Mesenteric fat pad (tissue), 1 donor: ENCODE measurements around the gene TFF1. TPM values are rescaled to one million over a fixed set of nuclear protein-coding genes. Genes with fewer than 3 reads are reported as not detected.

Experiments used
- DNase-seq: peaks from one replicate; pipeline ENCODE4 v3.0.0-alpha.2; 2020; ENCODE audit warnings: low spot score
- total RNA-seq: library from RNA; stranded (reverse); fragmentation: NEBNext Ultra II Directional; extraction: Animal tissue kit (Norgen Biotek cat#: 25700); gene quantifications from one replicate; pipeline ENCODE4 v1.2.1, GENCODE V29; 2021
- donor health status: DM: yes; HTN: yes; CAD: no.

TFF1 gene
- total RNA-seq, 1 donor from 2014 or later: not detected

GRCh38 chr21:42344631-42345030, 21.7 kb downstream of the TFF1 start:
- no peak for DNase-seq

GRCh38 chr21:42343963-42344510, 22.3 kb downstream of the TFF1 start:
- DNase-seq: no peak

- DNase-seq: no peak
Observed at GRCh38 chr21:42343556-42343955, 22.8 kb downstream of the TFF1 start.

- DNase-seq: no peak
Observed at GRCh38 chr21:42343101-42343500, 23.2 kb downstream of the TFF1 start.

- DNase-seq: no peak
Observed at GRCh38 chr21:42341776-42342542, 24.4 kb downstream of the TFF1 start.

GRCh38 chr21:42340187-42341050, 25.9 kb downstream of the TFF1 start:
- no peak for DNase-seq

GRCh38 chr21:42338729-42339715, 27.3 kb downstream of the TFF1 start:
- DNase-seq: no peak

GRCh38 chr21:42337830-42338728, 28.3 kb downstream of the TFF1 start:
- DNase-seq: no peak

GRCh38 chr21:42337276-42337675, 29.1 kb downstream of the TFF1 start:
- no peak for DNase-seq

GRCh38 chr21:42336054-42336453, 30.3 kb downstream of the TFF1 start:
- no peak for DNase-seq

GRCh38 chr21:42332557-42333317, 33.6 kb downstream of the TFF1 start:
- no peak for DNase-seq

GRCh38 chr21:42331660-42332059, 34.7 kb downstream of the TFF1 start:
- no peak for DNase-seq

- DNase-seq: no peak
Observed at GRCh38 chr21:42330380-42331371, 35.7 kb downstream of the TFF1 start.

- DNase-seq: no peak
Observed at GRCh38 chr21:42324896-42325295, 41.4 kb downstream of the TFF1 start.

- no peak for DNase-seq
Observed at GRCh38 chr21:42321845-42322244, 44.5 kb downstream of the TFF1 start.

- DNase-seq: no peak
Observed at GRCh38 chr21:42321231-42321630, 45.1 kb downstream of the TFF1 start.

GRCh38 chr21:42320791-42321190, 45.5 kb downstream of the TFF1 start:
- no peak for DNase-seq
